BE2C (cell line): ENCODE data around the gene C4BPA.
A peak's percentile ranks its signal among the peaks of the same experiment; 100 is the strongest.

Source experiments
- DNase-seq: peaks from one replicate; pipeline ENCODE4 v3.0.0-alpha.2; 2020
- H3K27me3 ChIP-seq: fragments of 250-450 bp; sonication (Bioruptor Pico); 2 replicates; pipeline ENCODE4 v1.5.1; 2020; ENCODE audit warnings: mild to moderate bottlenecking
- H3K36me3 ChIP-seq: fragments of 250-450 bp; sonication (Bioruptor Pico); 2 replicates; pipeline ENCODE4 v1.5.1; 2020; ENCODE audit warnings: mild to moderate bottlenecking
- H3K4me1 ChIP-seq: fragments of 250-450 bp; sonication (Bioruptor Pico); 2 replicates; pipeline ENCODE4 v1.5.1; 2020
- H3K4me3 ChIP-seq: 2 replicates; pipeline ENCODE4 v1.5.1; 2011; ENCODE audit warnings: low read depth, low read length
- H3K9me3 ChIP-seq: fragments of 250-450 bp; sonication (Bioruptor Pico); 2 replicates; pipeline ENCODE4 v1.5.1; 2020
- TF ChIP-seq, protein P1 (sequence below): IDR thresholded peaks from 2 replicates; pipeline ENCODE4 v1.5.1; 2012; ENCODE audit warnings: mild to moderate bottlenecking, low read depth, low read length

Gene C4BPA

DNA sequence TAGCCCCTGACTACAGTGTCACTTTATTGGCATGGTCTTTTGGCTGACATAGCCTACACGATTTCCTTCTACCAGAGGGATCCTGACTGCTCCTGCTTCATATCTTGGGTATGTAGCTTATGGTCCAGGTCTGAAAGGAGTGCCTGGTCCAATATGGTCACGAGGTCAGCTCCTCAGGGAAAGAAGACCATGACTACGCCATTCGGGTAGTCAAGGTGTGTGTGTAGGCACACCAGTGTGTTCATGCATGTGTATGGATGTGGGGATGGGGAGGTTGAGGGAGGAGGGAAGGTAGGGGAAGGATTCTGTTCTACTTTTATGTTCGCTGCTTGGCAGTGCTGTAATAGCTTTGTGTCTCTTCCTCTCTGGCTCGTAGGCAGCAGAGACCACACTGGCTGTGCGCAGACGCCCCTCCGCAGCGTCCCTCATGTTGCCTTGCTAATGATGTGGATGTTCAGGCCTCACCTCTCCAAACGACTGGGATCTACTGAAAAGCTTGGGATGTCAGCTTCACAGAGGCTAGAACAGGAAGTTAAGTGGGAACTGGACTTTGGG, 25.4 kb upstream of the C4BPA start:
- peaks cover 63% of the 10 kb centered on the region for H3K27me3 ChIP-seq
- H3K4me3 ChIP-seq: no peak overlapping the region
- DNase-seq: no peak
- TF ChIP-seq, protein P1, sequence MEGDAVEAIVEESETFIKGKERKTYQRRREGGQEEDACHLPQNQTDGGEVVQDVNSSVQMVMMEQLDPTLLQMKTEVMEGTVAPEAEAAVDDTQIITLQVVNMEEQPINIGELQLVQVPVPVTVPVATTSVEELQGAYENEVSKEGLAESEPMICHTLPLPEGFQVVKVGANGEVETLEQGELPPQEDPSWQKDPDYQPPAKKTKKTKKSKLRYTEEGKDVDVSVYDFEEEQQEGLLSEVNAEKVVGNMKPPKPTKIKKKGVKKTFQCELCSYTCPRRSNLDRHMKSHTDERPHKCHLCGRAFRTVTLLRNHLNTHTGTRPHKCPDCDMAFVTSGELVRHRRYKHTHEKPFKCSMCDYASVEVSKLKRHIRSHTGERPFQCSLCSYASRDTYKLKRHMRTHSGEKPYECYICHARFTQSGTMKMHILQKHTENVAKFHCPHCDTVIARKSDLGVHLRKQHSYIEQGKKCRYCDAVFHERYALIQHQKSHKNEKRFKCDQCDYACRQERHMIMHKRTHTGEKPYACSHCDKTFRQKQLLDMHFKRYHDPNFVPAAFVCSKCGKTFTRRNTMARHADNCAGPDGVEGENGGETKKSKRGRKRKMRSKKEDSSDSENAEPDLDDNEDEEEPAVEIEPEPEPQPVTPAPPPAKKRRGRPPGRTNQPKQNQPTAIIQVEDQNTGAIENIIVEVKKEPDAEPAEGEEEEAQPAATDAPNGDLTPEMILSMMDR: no peak
- H3K4me1 ChIP-seq: no peaks in the 10 kb centered on the region
- no peaks in the 10 kb centered on the region for H3K36me3 ChIP-seq
- H3K9me3 ChIP-seq: no peaks in the 10 kb centered on the region

DNA sequence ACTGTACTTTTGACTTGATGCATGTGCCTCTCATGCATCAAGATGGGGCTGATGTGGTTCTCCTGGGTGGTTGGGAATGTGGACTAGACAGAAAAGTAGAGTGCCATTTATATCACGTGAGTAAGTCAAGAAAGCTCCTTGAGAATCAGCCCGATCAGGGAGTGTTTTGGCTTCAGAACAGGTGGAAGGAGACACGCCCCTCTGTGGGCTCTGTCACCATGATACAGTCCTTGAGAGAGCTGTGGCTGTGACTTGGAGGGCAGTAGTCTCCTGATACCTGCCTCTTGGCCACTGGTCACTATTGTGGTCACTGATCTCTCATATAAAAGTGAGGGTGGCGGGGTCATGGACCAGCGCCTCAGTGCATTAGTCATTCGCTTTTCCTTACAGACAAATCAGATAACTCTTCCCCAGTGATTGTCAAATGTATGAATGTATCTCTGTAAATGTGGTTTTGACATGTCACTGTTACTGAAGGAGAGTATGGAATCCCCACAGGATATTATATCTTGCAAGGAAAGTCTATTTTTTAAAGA, 24.3 kb upstream of the C4BPA start:
- DNase-seq: no peak

DNA sequence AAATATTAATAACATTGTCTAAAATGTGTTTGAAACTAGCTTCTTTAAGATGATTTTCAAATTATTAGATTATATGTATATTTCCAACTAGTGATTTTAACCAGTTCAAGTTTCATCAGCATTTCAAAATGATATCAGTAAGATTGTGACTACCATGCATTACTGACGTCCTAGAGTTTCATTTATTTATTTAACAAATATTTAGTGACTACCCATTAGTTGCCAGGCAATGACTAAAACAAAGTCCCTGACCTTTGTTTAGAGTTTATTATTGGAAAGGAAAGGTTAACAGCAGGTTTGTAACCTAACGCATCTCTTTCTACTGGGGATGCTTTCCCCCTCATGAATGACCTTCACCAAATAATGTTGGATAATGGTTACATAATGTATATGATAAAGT, 22.9 kb upstream of the C4BPA start:
- TF ChIP-seq, protein P1: no peak
- no peaks in the 10 kb centered on the region for H3K9me3 ChIP-seq
- H3K4me3 ChIP-seq: no peak overlapping the region

More for the DNA sequence above, 24.3 kb upstream of the C4BPA start:
- no peak overlapping the region for H3K4me3 ChIP-seq
- peaks cover 62% of the 10 kb centered on the region for H3K27me3 ChIP-seq
- H3K9me3 ChIP-seq: no peaks in the 10 kb centered on the region
- TF ChIP-seq, protein P1: no peak
- no peaks in the 10 kb centered on the region for H3K4me1 ChIP-seq
- H3K36me3 ChIP-seq: no peaks in the 10 kb centered on the region

DNA sequence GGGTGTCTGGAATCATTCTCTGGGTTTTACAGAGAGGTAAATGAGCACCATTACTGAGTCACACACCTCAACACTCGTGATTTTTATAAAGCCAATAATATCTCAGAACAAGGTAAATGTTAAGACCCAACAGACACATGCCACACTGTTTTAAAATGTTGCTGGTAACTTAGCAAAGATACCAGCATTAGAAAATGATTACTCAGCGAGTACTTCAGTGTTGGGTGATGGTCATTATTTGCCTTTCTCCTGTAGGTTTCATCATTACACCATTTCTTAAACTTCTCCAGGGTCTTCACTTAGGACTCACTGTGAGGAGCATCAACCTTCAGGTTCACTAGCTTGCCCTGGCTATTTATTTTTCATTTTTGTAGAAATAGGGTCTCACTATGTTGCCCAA, 22.2 kb upstream of the C4BPA start:
- no peak for DNase-seq
- no peaks in the 10 kb centered on the region for H3K9me3 ChIP-seq
- no peak overlapping the region for H3K4me3 ChIP-seq
- H3K27me3 ChIP-seq: peaks cover 49% of the 10 kb centered on the region
- H3K36me3 ChIP-seq: no peaks in the 10 kb centered on the region
- no peaks in the 10 kb centered on the region for H3K4me1 ChIP-seq
- TF ChIP-seq, protein P1: no peak

More for the DNA sequence above, 22.9 kb upstream of the C4BPA start:
- peaks cover 54% of the 10 kb centered on the region for H3K27me3 ChIP-seq
- no peak for DNase-seq
- no peaks in the 10 kb centered on the region for H3K4me1 ChIP-seq
- no peaks in the 10 kb centered on the region for H3K36me3 ChIP-seq

DNA sequence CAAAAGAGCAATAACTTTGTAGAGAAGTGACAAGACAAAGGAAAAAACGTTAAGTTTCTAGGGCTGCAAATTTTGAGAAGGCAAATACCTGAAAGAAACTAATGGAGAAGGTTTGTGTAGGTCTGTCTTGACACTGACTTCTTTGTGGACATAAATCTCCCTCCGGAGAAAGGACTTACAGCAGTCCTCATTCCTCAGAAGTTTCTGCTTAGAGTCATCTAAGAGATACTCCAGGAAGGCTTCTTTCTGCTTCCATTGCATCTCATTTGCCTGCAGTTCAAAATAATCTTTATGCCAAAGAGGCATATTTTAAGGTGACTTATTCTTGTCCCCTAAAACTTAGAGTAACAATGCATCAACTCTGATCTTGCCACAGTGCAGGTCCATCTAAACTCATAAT, 19.8 kb upstream of the C4BPA start:
- no peaks in the 10 kb centered on the region for H3K4me1 ChIP-seq

DNA sequence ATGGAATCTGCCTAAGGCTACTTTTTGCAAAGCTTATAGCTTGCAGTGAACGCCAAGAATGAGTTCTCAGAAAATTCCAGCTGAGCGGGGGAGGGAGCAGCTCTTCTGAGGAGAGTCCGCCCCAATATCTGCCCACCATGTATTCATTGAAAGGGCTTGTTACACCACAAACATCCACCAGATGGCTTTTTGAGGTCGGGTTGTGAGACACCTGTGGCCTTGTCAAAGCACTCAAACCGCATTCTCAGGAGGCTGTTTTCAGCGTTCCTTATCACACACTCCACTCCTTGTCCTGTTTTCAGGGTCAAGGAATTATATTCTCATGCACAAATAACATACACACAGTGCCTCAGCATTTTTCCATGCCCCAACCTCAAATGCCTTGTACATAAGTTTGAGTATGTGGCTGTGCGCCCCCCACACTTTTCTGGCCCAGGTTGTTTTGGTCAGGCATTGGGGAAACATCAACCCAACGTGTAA, 19.3 kb upstream of the C4BPA start:
- peak; percentile 44 for DNase-seq
- no peaks in the 10 kb centered on the region for H3K36me3 ChIP-seq
- H3K27me3 ChIP-seq: peaks cover 61% of the 10 kb centered on the region
- H3K4me3 ChIP-seq: no peak overlapping the region
- no peaks in the 10 kb centered on the region for H3K9me3 ChIP-seq
- TF ChIP-seq, protein P1: peak; percentile 66
- no peaks in the 10 kb centered on the region for H3K4me1 ChIP-seq

More for the DNA sequence above, 19.8 kb upstream of the C4BPA start:
- peaks cover 60% of the 10 kb centered on the region for H3K27me3 ChIP-seq
- H3K36me3 ChIP-seq: no peaks in the 10 kb centered on the region
- no peak for DNase-seq
- no peaks in the 10 kb centered on the region for H3K9me3 ChIP-seq
- no peak overlapping the region for H3K4me3 ChIP-seq
- TF ChIP-seq, protein P1: no peak
